HG03439 (cell line): ENCODE measurements around the gene SCN5A.

Experiments
- ATAC-seq: cut with Tn5 transposase; IDR thresholded peaks from one replicate; pipeline ENCODE4 v1.9.1; 2021; ENCODE audit warnings: mild to moderate bottlenecking, moderate library complexity; ENCODE audit not compliant: unreplicated experiment

The SCN5A gene

GRCh38 chr3:38545983-38546382 is 103.5 kb downstream of the SCN5A start:
- no peak for ATAC-seq

GRCh38 chr3:38545550-38545949 is 103.9 kb downstream of the SCN5A start:
- ATAC-seq = no peak

- ATAC-seq = no peak
Observed at GRCh38 chr3:38544926-38545325, 104.6 kb downstream of the SCN5A start.

- no peak for ATAC-seq
Observed at GRCh38 chr3:38543586-38543985, 105.9 kb downstream of the SCN5A start.

- no peak for ATAC-seq
Observed at GRCh38 chr3:38542401-38543298, 106.8 kb downstream of the SCN5A start.

GRCh38 chr3:38541806-38542205 is 107.7 kb downstream of the SCN5A start:
- ATAC-seq = no peak

- no peak for ATAC-seq
Observed at GRCh38 chr3:38538773-38539353, 110.6 kb downstream of the SCN5A start.

- no peak for ATAC-seq
Observed at GRCh38 chr3:38536671-38537070, 112.8 kb downstream of the SCN5A start.

- no peak for ATAC-seq
Observed at GRCh38 chr3:38534604-38535003, 114.9 kb downstream of the SCN5A start.

GRCh38 chr3:38534180-38534579 is 115.3 kb downstream of the SCN5A start:
- ATAC-seq = no peak

GRCh38 chr3:38533285-38533976 is 116.1 kb downstream of the SCN5A start:
- no peak for ATAC-seq

- ATAC-seq = no peak
Observed at GRCh38 chr3:38532529-38532928, 117.0 kb downstream of the SCN5A start.

GRCh38 chr3:38528457-38528856 is 121.0 kb downstream of the SCN5A start:
- no peak for ATAC-seq

GRCh38 chr3:38526792-38527191 is 122.7 kb downstream of the SCN5A start:
- no peak for ATAC-seq

GRCh38 chr3:38524141-38524739 is 125.2 kb downstream of the SCN5A start:
- ATAC-seq = no peak

GRCh38 chr3:38522002-38522401 is 127.5 kb downstream of the SCN5A start:
- ATAC-seq = no peak

- no peak for ATAC-seq
Observed at GRCh38 chr3:38521391-38521987, 128.0 kb downstream of the SCN5A start.

GRCh38 chr3:38519651-38520050 is 129.8 kb downstream of the SCN5A start:
- no peak for ATAC-seq

GRCh38 chr3:38519000-38519399 is 130.5 kb downstream of the SCN5A start:
- ATAC-seq = no peak

- no peak for ATAC-seq
Observed at GRCh38 chr3:38516669-38517068, 132.8 kb downstream of the SCN5A start.

GRCh38 chr3:38515367-38515766 is 134.1 kb downstream of the SCN5A start:
- no peak for ATAC-seq
